RCC 7860 (cell line): ENCODE measurements around the gene MTPN.

ENCODE experiments used
- DNase-seq: peaks from one replicate; pipeline ENCODE4 v3.0.0-alpha.2; 2015; ENCODE audit warnings: low spot score
- FAIRE-seq: peaks from 2 replicates; lab custom pipeline; 2012; peaks lifted over from hg19 to GRCh38; lab: Jason Lieb, UNC

MTPN gene

GRCh38 chr7:135990258-135990657 is 13.1 kb upstream of the MTPN start:
- DNase-seq (no peak), FAIRE-seq (no peak)

GRCh38 chr7:135981958-135982646 is 4.9 kb upstream of the MTPN start:
- DNase-seq: no peak
- no peak for FAIRE-seq

DNA sequence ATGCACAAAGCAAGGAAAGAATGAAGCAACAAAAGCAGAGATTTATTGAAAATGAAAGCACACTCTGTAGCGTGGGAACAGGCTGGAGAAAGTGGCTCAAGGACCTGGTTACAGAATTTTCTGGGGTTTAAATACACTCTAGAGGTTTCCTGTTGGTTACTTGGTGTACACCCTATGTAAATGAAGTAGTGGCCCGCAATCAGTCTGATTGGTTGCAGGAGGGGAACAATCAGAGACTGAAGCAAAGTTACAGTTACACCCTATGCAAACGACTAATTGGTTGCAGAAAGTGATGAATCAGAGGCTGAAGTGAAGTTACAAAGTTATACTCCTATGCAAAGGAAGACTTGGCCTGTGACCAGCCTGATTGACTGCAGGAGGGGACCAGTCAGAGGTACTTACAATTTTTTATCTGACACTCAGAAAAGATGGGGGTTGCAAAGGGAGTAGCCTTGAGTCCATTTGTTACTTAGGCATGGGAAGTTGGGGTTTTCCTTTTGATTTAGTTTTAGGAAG is 3.6 kb upstream of the MTPN start:
- no peak for FAIRE-seq
- DNase-seq: peak; percentile 25

DNA sequence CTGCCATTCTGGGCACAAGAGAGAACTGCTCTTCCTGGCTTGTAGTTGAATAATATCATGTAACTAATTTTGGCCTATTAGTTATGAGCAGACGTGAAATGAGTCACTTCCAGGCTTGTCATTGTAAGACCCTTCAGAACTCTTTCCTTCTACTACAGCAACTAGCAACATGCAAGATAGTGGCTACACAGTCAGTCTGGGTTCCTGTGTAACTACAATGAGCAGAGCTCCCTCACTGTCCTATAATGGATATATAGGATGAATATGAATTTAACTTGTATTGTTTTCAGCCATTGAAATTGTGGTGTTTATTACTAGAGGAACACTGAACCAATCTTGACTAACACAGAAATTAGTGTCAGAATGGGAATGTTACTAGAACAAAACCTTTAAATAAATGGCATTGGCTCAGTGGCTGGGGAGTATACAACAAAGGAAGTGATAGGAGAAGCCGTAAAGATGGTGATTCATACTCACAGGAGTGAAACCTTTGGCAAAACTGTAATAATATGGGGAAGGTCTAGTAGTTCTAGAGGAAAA is 2.9 kb upstream of the MTPN start:
- no peak for DNase-seq
- FAIRE-seq: no peak

- no peak for DNase-seq
- FAIRE-seq: no peak
These were observed 2.4 kb upstream of the MTPN start for GRCh38 chr7:135979471-135980011.

GRCh38 chr7:135978624-135979023 is 1.5 kb upstream of the MTPN start:
- no peak for FAIRE-seq
- no peak for DNase-seq

GRCh38 chr7:135977742-135978066 is 545 bp upstream of the MTPN start:
- DNase-seq: no peak
- FAIRE-seq: no peak

DNA sequence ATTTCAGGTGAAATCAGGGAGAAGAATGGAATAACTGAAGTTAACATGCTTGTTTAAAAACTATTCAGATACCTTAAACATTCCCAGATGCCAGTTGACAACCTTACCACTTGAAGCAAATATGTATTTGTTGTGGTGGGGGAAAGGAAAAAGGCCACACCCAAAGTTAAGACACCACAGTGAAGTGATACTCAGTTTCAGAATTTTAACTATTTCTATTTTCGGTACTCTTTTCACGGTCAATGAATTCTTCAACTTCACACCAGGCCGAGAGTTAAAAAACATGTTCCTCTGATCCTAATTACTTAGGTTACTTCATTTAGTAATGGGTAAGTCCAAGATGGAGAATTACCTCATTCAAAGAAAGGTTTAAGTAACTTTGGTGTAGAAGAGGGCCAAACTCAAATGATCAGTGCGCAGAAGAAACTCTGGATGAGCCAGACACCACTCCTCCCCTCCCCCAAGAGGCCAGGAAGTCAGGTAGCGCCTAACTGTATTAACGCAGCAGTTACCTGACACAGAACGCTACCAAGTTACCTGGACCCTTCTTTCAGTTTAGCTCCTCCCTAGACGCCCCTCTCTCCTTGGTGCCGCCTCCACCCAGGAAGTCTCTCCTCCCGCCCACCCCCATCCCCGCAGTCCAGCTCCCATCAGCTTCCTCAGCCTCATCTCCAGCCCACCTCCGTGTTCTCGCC is 700 bp downstream of the MTPN start:
- DNase-seq: no peak
- FAIRE-seq: no peak

DNA sequence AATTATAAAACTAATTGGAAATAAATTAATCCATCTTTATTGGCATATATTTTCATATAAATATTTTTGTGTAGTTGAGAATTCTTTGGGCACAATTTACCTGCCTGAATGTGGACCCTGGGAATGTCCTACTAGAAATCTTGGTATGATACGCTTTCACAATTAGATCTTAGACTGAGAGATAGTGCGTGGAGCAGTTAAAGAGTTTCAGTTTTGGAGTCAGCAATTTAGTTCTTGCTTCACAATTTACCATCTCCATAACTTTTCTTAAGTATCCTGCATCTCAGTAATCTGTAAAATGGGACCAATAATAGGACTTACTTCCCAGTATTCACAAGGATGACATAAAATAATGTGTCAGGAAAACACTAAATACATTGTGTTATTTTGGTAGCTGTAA is 2.0 kb downstream of the MTPN start:
- DNase-seq (no peak), FAIRE-seq (no peak)

- no peak for FAIRE-seq
- DNase-seq: no peak
These were observed 2.5 kb downstream of the MTPN start for GRCh38 chr7:135974667-135975066.

DNA sequence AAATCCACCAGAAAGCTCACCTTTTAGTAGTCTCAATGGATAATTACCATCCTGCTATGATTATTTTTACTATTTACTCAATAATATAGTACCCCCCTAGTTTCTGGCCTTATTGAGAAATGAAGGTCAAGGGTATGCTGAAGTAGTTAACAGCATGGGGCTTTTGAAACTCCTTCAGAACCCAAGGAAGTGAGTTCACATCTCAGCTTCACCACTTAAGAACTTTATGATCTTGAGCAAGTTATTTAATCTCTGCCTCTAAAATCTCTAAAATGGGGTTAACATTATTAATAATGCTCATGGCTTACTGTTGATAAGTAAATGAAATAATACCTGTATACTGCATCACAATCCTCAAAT is 5.8 kb downstream of the MTPN start:
- FAIRE-seq (no peak), DNase-seq (no peak)

GRCh38 chr7:135970682-135971365 is 6.3 kb downstream of the MTPN start:
- no peak for DNase-seq

GRCh38 chr7:135970045-135970444 is 7.1 kb downstream of the MTPN start:
- DNase-seq (no peak), FAIRE-seq (no peak)

More at GRCh38 chr7:135970682-135971365, 6.3 kb downstream of the MTPN start:
- no peak for FAIRE-seq

- DNase-seq: no peak
- no peak for FAIRE-seq
These were observed 10.7 kb downstream of the MTPN start for GRCh38 chr7:135966341-135967043.

GRCh38 chr7:135965602-135966001 is 11.6 kb downstream of the MTPN start:
- no peak for DNase-seq
- no peak for FAIRE-seq

- FAIRE-seq (no peak), DNase-seq (no peak)
These were observed 12.4 kb downstream of the MTPN start for GRCh38 chr7:135964791-135965190.

DNA sequence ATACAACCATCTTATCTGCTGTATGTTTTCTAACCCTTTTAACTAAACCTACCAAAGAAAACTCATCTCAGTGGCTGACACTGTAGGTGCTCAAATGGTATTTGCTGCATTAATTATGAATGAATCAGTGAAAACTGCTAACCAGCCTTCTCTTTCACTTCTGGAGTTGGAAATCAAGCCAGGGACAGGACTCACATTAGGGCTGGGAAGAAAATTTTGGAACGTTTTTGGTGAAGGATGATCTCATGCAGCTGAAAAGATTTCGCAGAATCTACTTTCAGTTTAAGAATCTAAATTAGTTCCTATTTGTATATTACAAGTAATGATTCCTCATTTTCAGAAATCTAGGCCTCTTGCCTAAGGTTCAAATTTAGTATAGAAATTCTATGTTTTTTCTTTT is 12.9 kb downstream of the MTPN start:
- no peak for DNase-seq
- no peak for FAIRE-seq

GRCh38 chr7:135962802-135963201 is 14.4 kb downstream of the MTPN start:
- FAIRE-seq (no peak), DNase-seq (no peak)

GRCh38 chr7:135960709-135961451 is 16.3 kb downstream of the MTPN start:
- FAIRE-seq (no peak), DNase-seq (no peak)
